H1 (cell line): ENCODE measurements around the gene ACAD10. TPM values are rescaled to one million over a fixed set of nuclear protein-coding genes. Genes with fewer than 3 reads are reported as not detected.

ENCODE experiments used
- BACH1 ChIP-seq: IDR thresholded peaks from 2 replicates; pipeline ENCODE4 v1.6.1; 2012; ENCODE audit warnings: low read length, improper control_type of control experiment
- EGR1 ChIP-seq: IDR thresholded peaks from 2 replicates; pipeline ENCODE4 v1.6.1; 2011; ENCODE audit warnings: low read depth, low read length, borderline replicate concordance
- EP300 ChIP-seq, 2 experiments: IDR thresholded peaks; 1 replicate in 1 of 2; 2 replicates in 1 of 2; pipeline ENCODE4 v1.6.1; 2011 to 2012; ENCODE audit warnings: low read depth in 2 of 2, low read length in 2 of 2, mild to moderate bottlenecking in 2 of 2, borderline replicate concordance in 1 of 2, inconsistent platforms in 1 of 2, moderate library complexity in 1 of 2
- JUND ChIP-seq: IDR thresholded peaks from 2 replicates; pipeline ENCODE4 v1.6.1; 2011; ENCODE audit warnings: mild to moderate bottlenecking, improper control_type of control experiment, low read length
- NRF1 ChIP-seq: IDR thresholded peaks from 2 replicates; pipeline ENCODE4 v1.6.1; 2011; ENCODE audit warnings: mild to moderate bottlenecking, low read depth, low read length, improper control_type of control experiment
- polyA plus RNA-seq, 7 experiments: library from polyadenylated mRNA; depleted of rRNA in 3 of 7; stranded (reverse) in 5 of 7; unstranded in 2 of 7; fragments of >200 nt in 5 of 7; fragments of 200-250 nt in 2 of 7; gene quantifications; 1 replicate in 5 of 7; 2 replicates in 1 of 7; 4 replicates in 1 of 7; pipeline versions ENCODE4 v1.2.1 to v1.2.3, GENCODE V29; 2011 to 2013; ENCODE audit warnings: missing spikeins in 2 of 7, mixed read lengths in 2 of 7
- total RNA-seq: library from RNA; stranded (reverse); fragmentation: NEBNext Ultra II Directional; extraction: Animal tissue kit (Norgen Biotek cat#: 25700); gene quantifications from 2 replicates; pipeline ENCODE4 v1.2.1, GENCODE V29; 2021
- TF ChIP-seq, protein P1 (sequence below): fragments of 300-600 bp; sonication (generic); IDR thresholded peaks from 2 replicates; pipeline ENCODE4 v1.7.1; 2012; ENCODE audit warnings: low read length, moderate library complexity, mild to moderate bottlenecking, inconsistent platforms; ENCODE audit not compliant: insufficient replicate concordance
- TF ChIP-seq, protein P2 (sequence below), 3 experiments: IDR thresholded peaks; 1 replicate in 2 of 3; 2 replicates in 1 of 3; pipeline versions ENCODE4 v1.5.1 to v1.6.1; 2011; ENCODE audit warnings: low read length in 3 of 3, mild to moderate bottlenecking in 3 of 3, inconsistent platforms in 2 of 3, low read depth in 1 of 3, moderate library complexity in 1 of 3; ENCODE audit not compliant: insufficient read depth in 1 of 3; ENCODE audit errors: control extremely low read depth in 1 of 3

ACAD10 gene
- total and polyA plus RNA-seq, 2 of the 8 experiments (the other 6 are each of a cell fraction or from before 2014, with no cell fraction given), result 17.3 to 23.3 TPM

DNA sequence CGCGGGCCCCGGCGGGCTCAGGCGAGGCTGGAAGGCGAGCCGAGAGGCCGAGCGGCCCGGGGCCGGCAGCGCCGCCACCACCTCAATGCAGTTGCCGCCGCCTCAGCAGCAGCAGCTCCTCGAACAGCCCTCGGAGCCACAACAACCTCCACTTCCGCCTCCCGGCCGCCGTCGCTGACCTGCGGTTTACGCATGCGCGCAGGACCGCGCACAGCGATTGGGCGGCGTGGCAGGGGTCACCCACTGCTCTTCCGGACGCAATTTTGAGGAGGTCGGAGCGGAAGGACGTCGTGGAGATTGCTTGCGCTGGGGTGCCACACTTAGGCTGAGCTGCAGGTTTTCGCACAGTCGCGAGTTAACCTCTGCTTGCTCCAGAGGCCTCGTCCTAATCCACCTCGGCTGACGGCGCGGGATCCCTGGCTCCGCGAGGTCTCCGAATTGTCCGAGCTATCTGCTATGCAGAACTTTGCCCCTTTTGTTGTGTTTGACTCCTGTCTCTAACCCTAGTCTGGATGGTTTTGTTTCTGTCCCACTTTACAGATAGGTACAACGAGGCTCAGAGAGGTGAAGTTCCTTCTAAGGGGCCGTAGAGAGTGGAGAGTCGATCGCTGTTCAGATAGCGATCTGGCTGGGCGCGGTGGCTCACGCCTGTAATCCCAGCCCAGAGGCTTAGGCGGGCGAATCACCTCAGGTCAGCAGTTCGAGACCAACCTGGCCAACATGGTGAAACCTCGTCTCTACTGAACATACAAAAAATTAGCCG is at the start of gene ACAD10, which contains the start of gene BRAP (continued):
- TF ChIP-seq, protein P1, sequence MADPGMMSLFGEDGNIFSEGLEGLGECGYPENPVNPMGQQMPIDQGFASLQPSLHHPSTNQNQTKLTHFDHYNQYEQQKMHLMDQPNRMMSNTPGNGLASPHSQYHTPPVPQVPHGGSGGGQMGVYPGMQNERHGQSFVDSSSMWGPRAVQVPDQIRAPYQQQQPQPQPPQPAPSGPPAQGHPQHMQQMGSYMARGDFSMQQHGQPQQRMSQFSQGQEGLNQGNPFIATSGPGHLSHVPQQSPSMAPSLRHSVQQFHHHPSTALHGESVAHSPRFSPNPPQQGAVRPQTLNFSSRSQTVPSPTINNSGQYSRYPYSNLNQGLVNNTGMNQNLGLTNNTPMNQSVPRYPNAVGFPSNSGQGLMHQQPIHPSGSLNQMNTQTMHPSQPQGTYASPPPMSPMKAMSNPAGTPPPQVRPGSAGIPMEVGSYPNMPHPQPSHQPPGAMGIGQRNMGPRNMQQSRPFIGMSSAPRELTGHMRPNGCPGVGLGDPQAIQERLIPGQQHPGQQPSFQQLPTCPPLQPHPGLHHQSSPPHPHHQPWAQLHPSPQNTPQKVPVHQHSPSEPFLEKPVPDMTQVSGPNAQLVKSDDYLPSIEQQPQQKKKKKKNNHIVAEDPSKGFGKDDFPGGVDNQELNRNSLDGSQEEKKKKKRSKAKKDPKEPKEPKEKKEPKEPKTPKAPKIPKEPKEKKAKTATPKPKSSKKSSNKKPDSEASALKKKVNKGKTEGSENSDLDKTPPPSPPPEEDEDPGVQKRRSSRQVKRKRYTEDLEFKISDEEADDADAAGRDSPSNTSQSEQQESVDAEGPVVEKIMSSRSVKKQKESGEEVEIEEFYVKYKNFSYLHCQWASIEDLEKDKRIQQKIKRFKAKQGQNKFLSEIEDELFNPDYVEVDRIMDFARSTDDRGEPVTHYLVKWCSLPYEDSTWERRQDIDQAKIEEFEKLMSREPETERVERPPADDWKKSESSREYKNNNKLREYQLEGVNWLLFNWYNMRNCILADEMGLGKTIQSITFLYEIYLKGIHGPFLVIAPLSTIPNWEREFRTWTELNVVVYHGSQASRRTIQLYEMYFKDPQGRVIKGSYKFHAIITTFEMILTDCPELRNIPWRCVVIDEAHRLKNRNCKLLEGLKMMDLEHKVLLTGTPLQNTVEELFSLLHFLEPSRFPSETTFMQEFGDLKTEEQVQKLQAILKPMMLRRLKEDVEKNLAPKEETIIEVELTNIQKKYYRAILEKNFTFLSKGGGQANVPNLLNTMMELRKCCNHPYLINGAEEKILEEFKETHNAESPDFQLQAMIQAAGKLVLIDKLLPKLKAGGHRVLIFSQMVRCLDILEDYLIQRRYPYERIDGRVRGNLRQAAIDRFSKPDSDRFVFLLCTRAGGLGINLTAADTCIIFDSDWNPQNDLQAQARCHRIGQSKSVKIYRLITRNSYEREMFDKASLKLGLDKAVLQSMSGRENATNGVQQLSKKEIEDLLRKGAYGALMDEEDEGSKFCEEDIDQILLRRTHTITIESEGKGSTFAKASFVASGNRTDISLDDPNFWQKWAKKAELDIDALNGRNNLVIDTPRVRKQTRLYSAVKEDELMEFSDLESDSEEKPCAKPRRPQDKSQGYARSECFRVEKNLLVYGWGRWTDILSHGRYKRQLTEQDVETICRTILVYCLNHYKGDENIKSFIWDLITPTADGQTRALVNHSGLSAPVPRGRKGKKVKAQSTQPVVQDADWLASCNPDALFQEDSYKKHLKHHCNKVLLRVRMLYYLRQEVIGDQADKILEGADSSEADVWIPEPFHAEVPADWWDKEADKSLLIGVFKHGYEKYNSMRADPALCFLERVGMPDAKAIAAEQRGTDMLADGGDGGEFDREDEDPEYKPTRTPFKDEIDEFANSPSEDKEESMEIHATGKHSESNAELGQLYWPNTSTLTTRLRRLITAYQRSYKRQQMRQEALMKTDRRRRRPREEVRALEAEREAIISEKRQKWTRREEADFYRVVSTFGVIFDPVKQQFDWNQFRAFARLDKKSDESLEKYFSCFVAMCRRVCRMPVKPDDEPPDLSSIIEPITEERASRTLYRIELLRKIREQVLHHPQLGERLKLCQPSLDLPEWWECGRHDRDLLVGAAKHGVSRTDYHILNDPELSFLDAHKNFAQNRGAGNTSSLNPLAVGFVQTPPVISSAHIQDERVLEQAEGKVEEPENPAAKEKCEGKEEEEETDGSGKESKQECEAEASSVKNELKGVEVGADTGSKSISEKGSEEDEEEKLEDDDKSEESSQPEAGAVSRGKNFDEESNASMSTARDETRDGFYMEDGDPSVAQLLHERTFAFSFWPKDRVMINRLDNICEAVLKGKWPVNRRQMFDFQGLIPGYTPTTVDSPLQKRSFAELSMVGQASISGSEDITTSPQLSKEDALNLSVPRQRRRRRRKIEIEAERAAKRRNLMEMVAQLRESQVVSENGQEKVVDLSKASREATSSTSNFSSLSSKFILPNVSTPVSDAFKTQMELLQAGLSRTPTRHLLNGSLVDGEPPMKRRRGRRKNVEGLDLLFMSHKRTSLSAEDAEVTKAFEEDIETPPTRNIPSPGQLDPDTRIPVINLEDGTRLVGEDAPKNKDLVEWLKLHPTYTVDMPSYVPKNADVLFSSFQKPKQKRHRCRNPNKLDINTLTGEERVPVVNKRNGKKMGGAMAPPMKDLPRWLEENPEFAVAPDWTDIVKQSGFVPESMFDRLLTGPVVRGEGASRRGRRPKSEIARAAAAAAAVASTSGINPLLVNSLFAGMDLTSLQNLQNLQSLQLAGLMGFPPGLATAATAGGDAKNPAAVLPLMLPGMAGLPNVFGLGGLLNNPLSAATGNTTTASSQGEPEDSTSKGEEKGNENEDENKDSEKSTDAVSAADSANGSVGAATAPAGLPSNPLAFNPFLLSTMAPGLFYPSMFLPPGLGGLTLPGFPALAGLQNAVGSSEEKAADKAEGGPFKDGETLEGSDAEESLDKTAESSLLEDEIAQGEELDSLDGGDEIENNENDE, result no peak
- TF ChIP-seq, protein P2, sequence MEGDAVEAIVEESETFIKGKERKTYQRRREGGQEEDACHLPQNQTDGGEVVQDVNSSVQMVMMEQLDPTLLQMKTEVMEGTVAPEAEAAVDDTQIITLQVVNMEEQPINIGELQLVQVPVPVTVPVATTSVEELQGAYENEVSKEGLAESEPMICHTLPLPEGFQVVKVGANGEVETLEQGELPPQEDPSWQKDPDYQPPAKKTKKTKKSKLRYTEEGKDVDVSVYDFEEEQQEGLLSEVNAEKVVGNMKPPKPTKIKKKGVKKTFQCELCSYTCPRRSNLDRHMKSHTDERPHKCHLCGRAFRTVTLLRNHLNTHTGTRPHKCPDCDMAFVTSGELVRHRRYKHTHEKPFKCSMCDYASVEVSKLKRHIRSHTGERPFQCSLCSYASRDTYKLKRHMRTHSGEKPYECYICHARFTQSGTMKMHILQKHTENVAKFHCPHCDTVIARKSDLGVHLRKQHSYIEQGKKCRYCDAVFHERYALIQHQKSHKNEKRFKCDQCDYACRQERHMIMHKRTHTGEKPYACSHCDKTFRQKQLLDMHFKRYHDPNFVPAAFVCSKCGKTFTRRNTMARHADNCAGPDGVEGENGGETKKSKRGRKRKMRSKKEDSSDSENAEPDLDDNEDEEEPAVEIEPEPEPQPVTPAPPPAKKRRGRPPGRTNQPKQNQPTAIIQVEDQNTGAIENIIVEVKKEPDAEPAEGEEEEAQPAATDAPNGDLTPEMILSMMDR (IDR thresholded peaks at IDR 0.05; ENCODE audit: control extremely low read depth in 1 of 3, insufficient read depth in 1 of 3, low read depth in 1 of 3, low read length in 3 of 3), result no peak; a peak in 1 of 4 replicates
- TF ChIP-seq EGR1 (no peak), JUND (0 out of 2 replicates have a peak, but pooled peaks have one; percentile 29), BACH1 (0 out of 2 replicates have a peak, but pooled peaks have one; percentile 36), EP300 (IDR thresholded peaks at IDR 0.05; ENCODE audit: borderline replicate concordance in 1 of 2, low read depth in 2 of 2, low read length in 2 of 2) (no peak), NRF1 (peak; percentile 63)
